Muscle of arm (tissue), 12 donors: ENCODE results near the gene PARD6B. TPM values are rescaled to one million over a fixed set of nuclear protein-coding genes. Genes with fewer than 3 reads are reported as not detected.
"Not testable (repeated sequence)": the region's sequence is repeated elsewhere in the genome, so short reads cannot be mapped to it uniquely, and the experiment has no call there.

Source experiments
- DNase-seq: peaks from one replicate; pipeline ENCODE4 v3.0.0-alpha.2; 2013
- polyA plus RNA-seq, 12 donors: library from polyadenylated mRNA; unstranded; fragments of 120-200 nt; gene quantifications; one replicate each; pipeline ENCODE4 v1.2.1, GENCODE V29; 2013; ENCODE audit not compliant: insufficient read length in 12 of 12

PARD6B gene
- polyA plus RNA-seq, 12 donors, result 0.35 to 4.4 (median 0.66) TPM; not detected in 1

- peak; percentile 78 for DNase-seq
These were observed 12.9 kb downstream of the PARD6B start for GRCh38 chr20:50744143-50744792.

GRCh38 chr20:50745634-50746137 lies 14.3 kb downstream of the PARD6B start:
- DNase-seq, result no peak

GRCh38 chr20:50746138-50746940 lies 15.0 kb downstream of the PARD6B start:
- no peak for DNase-seq

GRCh38 chr20:50747275-50747674 lies 15.9 kb downstream of the PARD6B start:
- DNase-seq, result no peak

- DNase-seq, result no peak
These were observed 18.8 kb downstream of the PARD6B start for GRCh38 chr20:50750145-50750671.

- DNase-seq, result no peak
These were observed 21.8 kb downstream of the PARD6B start for GRCh38 chr20:50753152-50753551.

GRCh38 chr20:50754420-50754819 lies 23.0 kb downstream of the PARD6B start:
- no peak for DNase-seq

- DNase-seq, result no peak
These were observed 25.1 kb downstream of the PARD6B start for GRCh38 chr20:50756447-50756846.

GRCh38 chr20:50758469-50758868 lies 27.1 kb downstream of the PARD6B start:
- no peak for DNase-seq

- no peak for DNase-seq
These were observed 27.6 kb downstream of the PARD6B start for GRCh38 chr20:50758992-50759391.

- DNase-seq, result no peak
These were observed 28.3 kb downstream of the PARD6B start for GRCh38 chr20:50759678-50760077.

- DNase-seq, result no peak
These were observed 30.7 kb downstream of the PARD6B start for GRCh38 chr20:50762045-50762422.

GRCh38 chr20:50762435-50763220 lies 31.2 kb downstream of the PARD6B start:
- peak; percentile 31 for DNase-seq

- not testable (repeated sequence) for DNase-seq
These were observed 32.4 kb downstream of the PARD6B start for GRCh38 chr20:50763550-50764458.

GRCh38 chr20:50765251-50765650 lies 33.9 kb downstream of the PARD6B start:
- not testable (repeated sequence) for DNase-seq

- no peak for DNase-seq
These were observed 34.3 kb downstream of the PARD6B start for GRCh38 chr20:50765674-50766073.

- not testable (repeated sequence) for DNase-seq
These were observed 35.8 kb downstream of the PARD6B start for GRCh38 chr20:50766955-50767809.

GRCh38 chr20:50768991-50769390 lies 37.6 kb downstream of the PARD6B start:
- DNase-seq, result not testable (repeated sequence)

- not testable (repeated sequence) for DNase-seq
These were observed 38.2 kb downstream of the PARD6B start for GRCh38 chr20:50769551-50770085.
